GM12872 (cell line): ENCODE measurements around the gene SLC32A1.

Source experiments
- TF ChIP-seq, protein P1 (sequence below): IDR thresholded peaks from 3 replicates; pipeline ENCODE4 v1.5.1; 2011; ENCODE audit warnings: low read depth, mild to moderate bottlenecking, low read length, moderate library complexity; ENCODE audit not compliant: insufficient read depth

SLC32A1 gene

DNA sequence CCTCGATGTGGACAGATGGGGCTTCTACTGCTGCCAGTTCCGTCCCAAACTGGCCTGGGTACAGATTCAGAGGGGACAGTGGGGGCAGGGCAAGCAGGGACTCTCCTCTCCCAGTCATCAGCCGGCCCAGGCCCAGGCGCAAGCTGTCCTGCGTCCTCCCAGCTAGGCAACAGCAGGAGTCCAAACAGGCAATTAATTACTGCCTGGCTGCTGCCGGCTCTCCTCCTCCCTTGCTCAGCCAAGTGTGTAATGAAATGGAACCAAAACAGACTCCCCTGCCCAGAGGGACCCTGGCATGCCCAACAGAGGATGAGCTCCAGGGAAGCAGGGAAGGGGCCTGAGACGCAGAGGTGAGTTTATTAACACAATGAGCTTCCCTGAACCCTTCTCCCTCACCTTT lies 17.8 kb upstream of the SLC32A1 start:
- TF ChIP-seq, protein P1, sequence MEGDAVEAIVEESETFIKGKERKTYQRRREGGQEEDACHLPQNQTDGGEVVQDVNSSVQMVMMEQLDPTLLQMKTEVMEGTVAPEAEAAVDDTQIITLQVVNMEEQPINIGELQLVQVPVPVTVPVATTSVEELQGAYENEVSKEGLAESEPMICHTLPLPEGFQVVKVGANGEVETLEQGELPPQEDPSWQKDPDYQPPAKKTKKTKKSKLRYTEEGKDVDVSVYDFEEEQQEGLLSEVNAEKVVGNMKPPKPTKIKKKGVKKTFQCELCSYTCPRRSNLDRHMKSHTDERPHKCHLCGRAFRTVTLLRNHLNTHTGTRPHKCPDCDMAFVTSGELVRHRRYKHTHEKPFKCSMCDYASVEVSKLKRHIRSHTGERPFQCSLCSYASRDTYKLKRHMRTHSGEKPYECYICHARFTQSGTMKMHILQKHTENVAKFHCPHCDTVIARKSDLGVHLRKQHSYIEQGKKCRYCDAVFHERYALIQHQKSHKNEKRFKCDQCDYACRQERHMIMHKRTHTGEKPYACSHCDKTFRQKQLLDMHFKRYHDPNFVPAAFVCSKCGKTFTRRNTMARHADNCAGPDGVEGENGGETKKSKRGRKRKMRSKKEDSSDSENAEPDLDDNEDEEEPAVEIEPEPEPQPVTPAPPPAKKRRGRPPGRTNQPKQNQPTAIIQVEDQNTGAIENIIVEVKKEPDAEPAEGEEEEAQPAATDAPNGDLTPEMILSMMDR: no peak

GRCh38 chr20:38714308-38714707 lies 10.0 kb upstream of the SLC32A1 start:
- TF ChIP-seq, protein P1: no peak

DNA sequence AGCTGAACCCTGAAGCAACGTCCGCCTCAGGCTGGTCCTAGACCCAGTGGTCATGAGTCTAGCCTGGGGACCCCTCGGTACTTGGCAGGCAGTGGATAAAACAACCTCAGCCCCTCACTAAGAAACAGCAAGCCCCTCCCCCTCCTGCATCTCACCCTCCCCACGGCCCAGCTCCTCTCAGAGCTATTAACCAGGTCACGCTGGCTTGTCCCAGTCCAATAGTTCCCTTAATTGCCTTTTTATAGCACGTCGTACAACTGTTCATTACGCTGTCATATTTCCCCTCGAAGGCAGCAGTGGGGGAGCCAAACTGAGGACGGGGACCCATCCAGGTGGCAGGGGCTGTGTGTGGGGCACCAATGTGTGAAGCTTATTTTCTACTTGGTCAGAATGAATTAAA lies 8.6 kb upstream of the SLC32A1 start:
- TF ChIP-seq, protein P1: no peak

- TF ChIP-seq, protein P1: no peak
Observed at GRCh38 chr20:38722683-38723016, 1.6 kb upstream of the SLC32A1 start.

GRCh38 chr20:38723017-38723847 lies 1.1 kb upstream of the SLC32A1 start:
- TF ChIP-seq, protein P1: no peak

DNA sequence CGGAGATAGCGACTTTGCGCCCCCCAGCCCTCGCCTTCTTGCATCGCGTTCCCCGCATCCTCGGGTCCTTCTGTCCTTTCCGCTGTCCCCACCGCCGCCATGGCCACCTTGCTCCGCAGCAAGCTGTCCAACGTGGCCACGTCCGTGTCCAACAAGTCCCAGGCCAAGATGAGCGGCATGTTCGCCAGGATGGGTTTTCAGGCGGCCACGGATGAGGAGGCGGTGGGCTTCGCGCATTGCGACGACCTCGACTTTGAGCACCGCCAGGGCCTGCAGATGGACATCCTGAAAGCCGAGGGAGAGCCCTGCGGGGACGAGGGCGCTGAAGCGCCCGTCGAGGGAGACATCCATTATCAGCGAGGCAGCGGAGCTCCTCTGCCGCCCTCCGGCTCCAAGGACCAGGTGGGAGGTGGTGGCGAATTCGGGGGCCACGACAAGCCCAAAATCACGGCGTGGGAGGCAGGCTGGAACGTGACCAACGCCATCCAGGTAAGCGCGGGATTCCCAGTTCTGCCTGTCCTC lies 401 bp downstream of the SLC32A1 start:
- TF ChIP-seq, protein P1: no peak

DNA sequence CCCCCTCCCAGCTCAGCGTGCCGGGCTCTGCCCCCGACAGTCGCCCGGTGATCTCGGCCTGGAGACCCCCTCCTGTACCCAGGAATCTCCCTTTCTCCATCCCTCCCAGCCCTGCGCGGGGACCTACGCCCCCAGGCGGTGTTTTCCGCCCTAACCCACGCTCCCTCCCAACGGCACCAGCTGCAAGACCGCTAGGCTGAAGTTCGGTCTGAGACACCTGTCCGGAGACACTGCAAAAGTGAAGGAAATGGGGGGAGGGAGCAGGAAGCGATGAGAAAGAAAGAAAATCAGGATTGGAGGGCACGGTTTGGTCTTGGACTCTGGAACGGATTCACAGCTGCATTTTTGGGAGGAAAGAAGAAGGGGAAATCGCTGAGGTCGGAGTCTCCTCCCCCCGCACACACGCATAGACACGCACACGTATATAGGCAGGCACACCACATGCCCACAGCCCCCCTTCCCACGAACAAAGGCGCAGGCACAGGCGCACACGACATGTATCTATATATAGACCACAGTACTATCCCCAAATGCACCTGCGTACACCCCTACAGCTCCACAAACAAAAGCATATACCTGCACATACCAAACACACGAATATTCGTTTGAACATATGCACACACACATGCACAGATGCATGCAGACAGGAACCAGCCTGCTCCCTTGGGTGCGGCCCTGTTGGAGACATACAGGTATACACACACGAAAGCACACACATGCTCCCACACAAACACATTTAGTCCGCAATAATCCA lies 1.0 kb downstream of the SLC32A1 start:
- TF ChIP-seq, protein P1: no peak
